GM19324 (cell line): Measurements from ENCODE around the gene SERPINA3.

Source experiments
- ATAC-seq: cut with Tn5 transposase; IDR thresholded peaks from one replicate; pipeline ENCODE4 v1.9.1; 2021; ENCODE audit warnings: mild to moderate bottlenecking, moderate library complexity; ENCODE audit not compliant: unreplicated experiment, low FRiP score

Gene SERPINA3

GRCh38 chr14:94650806-94651805 lies 38.9 kb downstream of the SERPINA3 start:
- ATAC-seq = no peak

- no peak for ATAC-seq
Observed at GRCh38 chr14:94653321-94653720, 41.1 kb downstream of the SERPINA3 start.

GRCh38 chr14:94654071-94654861 lies 42.1 kb downstream of the SERPINA3 start:
- ATAC-seq = no peak

GRCh38 chr14:94655169-94655710 lies 43.0 kb downstream of the SERPINA3 start:
- ATAC-seq = no peak

GRCh38 chr14:94656043-94656442 lies 43.9 kb downstream of the SERPINA3 start:
- ATAC-seq = no peak

GRCh38 chr14:94659256-94659655 lies 47.1 kb downstream of the SERPINA3 start:
- ATAC-seq = no peak

- ATAC-seq = no peak
Observed at GRCh38 chr14:94659901-94660300, 47.7 kb downstream of the SERPINA3 start.

- ATAC-seq = no peak
Observed at GRCh38 chr14:94660306-94660946, 48.2 kb downstream of the SERPINA3 start.

GRCh38 chr14:94663538-94663937 lies 51.3 kb downstream of the SERPINA3 start:
- ATAC-seq = no peak

GRCh38 chr14:94663965-94664704 lies 51.9 kb downstream of the SERPINA3 start:
- no peak for ATAC-seq

- no peak for ATAC-seq
Observed at GRCh38 chr14:94665121-94665520, 52.9 kb downstream of the SERPINA3 start.

GRCh38 chr14:94665544-94665943 lies 53.4 kb downstream of the SERPINA3 start:
- no peak for ATAC-seq

GRCh38 chr14:94670692-94671285 lies 58.6 kb downstream of the SERPINA3 start:
- no peak for ATAC-seq

- ATAC-seq = no peak
Observed at GRCh38 chr14:94671870-94672444, 59.8 kb downstream of the SERPINA3 start.

GRCh38 chr14:94673071-94673470 lies 60.9 kb downstream of the SERPINA3 start:
- ATAC-seq = no peak
